T-helper 2 cell treated with Interferon-gamma antibody and Interleukin-4, amounts not matched to agents 100 ng/mL and 5 ng/mL, for 36 hours (primary cell): ENCODE data around the gene CPLANE2. TPM values are rescaled to one million over a fixed set of nuclear protein-coding genes. Genes with fewer than 3 reads are reported as not detected.
"Not testable (repeated sequence)": the region's sequence is repeated elsewhere in the genome, so short reads cannot be mapped to it uniquely, and the experiment has no call there.

Experiments
- intact Hi-C: fragments of 100-400 bp; cut with micrococcal nuclease; formaldehyde crosslinking; loops from one replicate; pipeline ENCODE4 v1.15.1; 2023
- total RNA-seq: library from RNA; stranded (reverse); gene quantifications from 2 replicates; pipeline ENCODE4 v1.2.3, GENCODE V29; 2022

Gene CPLANE2
- total RNA-seq, 1 donor from 2014 or later, result 6.3 TPM

DNA sequence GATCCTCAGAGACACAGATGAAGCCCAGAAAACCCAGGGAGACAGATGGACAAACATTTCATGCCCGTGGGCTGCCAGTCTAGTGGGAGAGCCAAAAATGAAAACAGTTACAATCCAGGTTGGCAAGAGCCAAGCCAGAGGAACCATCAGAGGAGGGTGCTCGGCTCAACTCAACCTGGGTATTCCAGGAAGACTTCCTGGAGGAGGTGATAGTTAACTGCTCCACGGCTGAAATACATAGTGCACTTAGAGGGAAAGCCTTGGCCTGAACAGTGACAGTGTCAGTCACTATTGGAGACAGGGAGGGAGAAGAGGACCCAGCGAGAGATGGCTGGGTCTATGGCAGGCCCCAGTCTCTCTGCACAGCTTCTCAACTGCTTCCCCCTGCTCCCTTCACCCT is 26.4 kb downstream of the CPLANE2 start:
- intact Hi-C loops, result no loop called here

DNA sequence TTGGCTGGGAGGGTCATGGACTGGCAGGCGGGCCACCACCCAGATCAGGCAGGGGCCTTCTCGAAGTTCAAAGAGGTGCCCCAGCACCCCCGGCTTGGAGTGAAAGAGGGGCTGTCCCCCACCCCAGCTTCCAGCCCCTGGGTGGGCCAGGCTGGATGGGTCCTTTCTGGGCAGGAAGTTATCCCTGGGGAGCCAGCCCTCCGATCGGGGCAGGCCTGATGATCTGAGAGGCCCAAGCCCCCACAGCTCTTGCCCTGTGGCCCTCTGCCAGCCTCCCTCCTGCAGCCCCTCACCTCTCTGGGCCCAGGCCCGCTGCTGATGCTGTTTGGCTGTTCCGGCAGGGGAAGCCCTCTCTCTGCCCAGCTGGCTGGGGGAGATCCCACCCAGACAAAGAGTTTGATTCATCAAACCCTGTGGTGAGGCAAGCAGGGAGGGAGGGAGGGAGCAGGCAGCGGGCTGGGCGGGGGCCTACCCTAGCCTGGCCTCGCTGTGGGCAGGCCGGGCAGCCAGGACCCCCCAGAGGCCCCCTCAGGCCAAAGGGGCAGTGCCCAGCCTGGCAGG is 27.1 kb downstream of the CPLANE2 start:
- intact Hi-C loops, result loop anchor here (5.0 kb wide), 1 partner anchor 363 kb away; the partner anchor contains the start of gene SPEN

DNA sequence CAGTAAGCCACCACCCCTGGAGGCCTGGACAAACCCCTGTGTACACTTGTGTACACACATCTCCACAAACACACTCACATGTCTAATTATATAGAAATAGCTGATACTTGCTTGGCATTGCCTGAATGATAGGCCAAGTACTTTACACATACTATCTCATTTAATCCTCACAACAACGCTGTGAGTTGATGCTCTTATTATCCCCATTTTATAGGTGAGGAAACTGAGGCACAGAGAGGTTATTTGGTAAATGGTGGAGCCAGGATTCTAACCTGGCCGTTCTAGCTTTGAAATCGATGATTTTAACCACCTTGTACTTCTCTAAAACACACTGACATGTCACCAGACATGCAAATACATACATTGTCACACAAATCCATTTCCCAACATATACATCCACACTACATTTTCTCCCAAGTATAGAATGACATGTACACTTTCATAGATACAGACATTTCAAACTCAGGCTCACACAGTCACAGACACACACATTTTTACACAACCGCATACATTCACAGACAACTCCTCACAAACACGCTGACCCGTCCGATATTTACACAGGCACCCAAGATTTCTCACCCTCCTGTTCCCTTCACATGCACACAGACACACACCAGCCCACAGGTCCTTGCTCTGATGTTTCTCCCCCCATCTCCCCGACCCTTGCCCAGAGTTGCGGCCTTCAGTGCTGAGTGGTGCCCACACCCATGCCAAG is 27.7 kb downstream of the CPLANE2 start:
- intact Hi-C loops, result loop anchor here (5.0 kb wide), 1 partner anchor 362 kb away; the partner anchor contains the start of gene SPEN

DNA sequence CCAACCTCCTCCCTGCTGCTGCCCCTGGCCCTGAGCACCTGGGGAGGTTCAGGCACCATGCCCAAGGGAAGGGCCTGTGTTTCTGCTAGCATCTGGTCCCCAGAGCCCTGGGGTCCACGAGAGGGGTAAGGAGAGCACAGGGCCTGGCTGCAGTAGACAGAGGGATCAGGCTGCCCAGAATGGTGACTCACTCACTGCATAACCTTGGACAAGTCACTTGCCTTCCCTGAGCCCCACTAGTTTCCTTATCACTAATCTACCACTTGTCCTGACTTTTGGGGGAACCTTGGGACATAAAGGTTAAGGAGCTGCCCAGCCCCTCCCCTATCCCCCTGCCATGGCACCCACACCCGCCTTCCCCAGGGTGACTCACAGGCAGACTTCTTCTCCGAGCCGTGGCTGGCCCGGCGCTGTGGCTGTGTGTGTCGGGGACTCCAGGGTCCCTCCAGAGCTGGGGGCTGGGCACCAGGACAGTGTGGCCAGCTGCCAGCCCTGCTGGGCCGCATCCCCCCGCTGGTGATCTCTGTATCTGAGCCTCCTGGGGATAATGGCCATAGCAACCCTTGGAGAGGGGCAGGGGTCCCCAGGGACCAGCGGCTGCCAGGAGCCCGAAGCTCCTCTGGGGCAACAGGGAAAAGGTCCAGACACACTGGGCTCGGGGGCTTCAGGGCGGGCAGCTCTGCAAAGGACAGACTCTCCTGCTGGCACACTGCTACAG is 28.6 kb downstream of the CPLANE2 start:
- intact Hi-C loops, result loop anchor here (5.0 kb wide), 1 partner anchor 361 kb away; the partner anchor contains the start of gene SPEN

DNA sequence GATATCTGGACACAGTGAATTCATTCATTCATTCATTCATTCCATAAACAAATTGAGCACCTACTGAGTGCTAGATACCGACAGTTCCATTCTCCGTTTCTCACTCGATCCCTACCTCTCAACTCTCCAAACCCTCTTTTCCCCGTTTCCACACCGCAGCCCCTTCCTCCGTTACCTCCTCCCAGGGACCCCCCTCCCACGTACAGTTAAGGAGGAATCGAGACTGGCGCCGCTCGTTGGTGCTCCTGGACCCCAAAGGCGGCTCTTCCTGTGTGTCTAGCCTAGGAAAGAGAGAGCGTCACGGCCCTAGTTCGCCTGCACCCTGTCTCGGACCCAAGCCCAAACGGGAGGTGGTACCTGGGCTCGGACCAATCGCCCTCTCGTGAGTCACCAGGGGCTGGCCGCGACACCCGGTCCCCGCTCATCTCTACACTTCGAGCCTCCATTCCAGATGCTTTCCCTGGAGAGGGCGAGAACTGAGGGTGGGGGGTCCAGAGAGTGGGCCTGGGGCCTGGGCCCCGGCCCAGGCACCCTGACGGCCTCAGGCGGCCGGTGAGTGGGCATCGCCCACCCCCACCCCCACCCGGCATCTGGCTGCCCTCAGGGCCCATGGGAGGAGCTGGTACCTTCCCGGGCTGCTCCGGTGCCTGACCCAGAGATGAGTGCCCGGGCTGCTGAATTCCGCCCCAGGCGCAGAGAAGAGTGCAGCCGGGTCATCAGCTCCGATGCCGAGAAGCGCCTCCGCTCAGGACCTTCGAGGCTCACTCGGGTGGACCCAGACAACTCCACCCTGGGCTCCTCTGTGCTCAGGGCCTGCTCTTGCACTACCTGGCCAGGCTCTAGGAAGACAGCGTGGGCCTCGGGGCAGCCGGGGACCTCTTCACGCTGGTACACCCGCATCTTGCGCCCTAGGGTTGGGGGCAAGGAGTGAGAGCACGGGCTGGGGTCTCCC is 29.4 kb downstream of the CPLANE2 start:
- intact Hi-C loops, result loop anchor here (2.0 to 5.0 kb wide), 2 partner anchors 37 to 360 kb away; partner anchors contain the start of gene SPEN

DNA sequence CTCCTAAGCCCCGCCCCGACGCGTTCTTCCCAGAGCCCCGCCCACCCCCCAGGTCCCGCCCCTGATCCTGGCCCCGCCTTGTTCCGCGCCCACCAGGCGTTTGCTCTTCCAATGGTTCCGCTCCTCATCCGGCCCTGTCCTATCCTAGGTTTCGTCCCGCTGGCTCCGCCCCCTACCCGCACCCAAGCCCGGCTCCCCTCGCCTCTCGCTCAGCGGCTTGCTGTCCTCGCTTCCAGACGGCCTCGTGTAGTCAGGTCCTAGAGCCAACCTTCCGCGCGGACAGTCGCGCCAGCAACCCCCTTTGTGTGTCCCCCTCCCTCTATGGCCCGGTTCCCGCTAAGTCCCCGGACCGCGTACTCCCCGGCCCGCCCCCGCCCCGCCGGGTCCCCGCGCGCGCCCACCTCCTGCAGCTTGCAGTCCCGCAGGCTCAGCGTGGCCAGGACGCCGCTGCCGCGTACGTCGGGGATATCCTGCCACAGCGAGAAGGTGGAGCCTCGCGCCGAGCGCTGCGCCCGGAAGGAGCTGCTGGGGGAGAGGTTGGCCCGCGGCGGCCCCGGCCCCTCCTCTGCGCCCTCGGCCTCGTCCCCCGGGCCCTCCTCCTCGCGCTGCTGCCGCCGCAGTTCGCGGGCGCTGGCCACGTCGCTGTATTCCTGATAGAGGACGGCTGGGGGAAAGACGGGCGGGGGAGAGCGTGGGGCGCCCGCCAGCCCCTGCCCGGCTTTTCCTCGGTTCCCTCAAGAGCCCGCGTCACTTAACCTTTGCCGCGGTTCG is 30.3 kb downstream of the CPLANE2 start:
- intact Hi-C loops, result loop anchor here (1.0 to 5.0 kb wide), 5 partner anchors 11 to 359 kb away; partner anchors contain the start of genes CPLANE2, SPEN and SZRD1

DNA sequence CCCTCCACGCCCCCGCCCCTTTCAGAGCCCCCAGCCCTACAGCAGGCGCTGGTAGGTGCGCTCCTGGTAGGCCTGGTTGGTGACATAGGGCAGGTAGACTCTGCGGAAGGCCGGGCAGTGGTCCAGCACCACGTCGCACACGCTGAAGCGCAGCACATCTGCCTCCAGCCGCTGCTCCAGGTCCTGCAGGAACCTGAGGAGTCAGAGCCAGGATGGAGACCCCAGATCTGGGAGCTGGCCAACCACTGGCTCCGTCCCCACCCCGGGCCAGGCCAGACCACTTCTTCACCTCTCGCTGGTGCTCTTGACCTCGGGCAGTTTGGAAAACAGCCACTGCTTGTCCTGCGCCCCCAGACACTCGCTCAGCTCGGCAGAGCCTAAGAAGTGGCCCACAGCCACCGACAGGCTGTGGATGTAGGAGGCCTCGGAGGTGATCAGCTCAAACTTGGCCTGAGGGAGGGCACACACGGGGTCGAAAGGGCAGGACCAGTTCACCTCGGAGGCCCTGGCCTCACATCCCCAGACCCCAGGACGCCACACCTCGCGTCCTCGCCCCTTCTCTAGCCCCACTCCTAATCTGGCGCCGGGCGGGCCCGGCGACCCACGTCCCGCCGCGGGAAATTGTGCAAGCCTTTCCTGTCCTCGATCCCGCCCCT is 31.0 kb downstream of the CPLANE2 start:
- intact Hi-C loops, result loop anchor here (1.0 to 5.0 kb wide), 5 partner anchors 11 to 359 kb away; partner anchors contain the start of genes CPLANE2, SPEN and SZRD1

DNA sequence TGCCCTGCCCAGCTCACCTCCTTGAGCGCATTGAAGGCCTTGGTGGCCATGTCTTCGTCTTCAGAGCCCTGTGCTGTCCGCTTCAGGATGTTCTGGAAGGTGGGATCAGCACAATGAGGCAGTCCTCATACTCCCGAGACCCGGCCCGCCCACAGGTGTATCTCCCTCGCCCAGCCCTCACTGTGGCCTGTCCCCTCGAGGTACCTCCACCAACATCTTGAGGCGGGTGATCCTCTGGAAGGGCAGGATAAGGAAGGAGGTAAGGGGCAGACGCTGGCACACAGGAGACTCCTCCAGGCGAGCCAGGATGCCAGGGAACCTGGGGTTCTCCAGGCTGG is 31.7 kb downstream of the CPLANE2 start:
- intact Hi-C loops, result loop anchor here (5.0 kb wide), 1 partner anchor 358 kb away; the partner anchor contains the start of gene SPEN

DNA sequence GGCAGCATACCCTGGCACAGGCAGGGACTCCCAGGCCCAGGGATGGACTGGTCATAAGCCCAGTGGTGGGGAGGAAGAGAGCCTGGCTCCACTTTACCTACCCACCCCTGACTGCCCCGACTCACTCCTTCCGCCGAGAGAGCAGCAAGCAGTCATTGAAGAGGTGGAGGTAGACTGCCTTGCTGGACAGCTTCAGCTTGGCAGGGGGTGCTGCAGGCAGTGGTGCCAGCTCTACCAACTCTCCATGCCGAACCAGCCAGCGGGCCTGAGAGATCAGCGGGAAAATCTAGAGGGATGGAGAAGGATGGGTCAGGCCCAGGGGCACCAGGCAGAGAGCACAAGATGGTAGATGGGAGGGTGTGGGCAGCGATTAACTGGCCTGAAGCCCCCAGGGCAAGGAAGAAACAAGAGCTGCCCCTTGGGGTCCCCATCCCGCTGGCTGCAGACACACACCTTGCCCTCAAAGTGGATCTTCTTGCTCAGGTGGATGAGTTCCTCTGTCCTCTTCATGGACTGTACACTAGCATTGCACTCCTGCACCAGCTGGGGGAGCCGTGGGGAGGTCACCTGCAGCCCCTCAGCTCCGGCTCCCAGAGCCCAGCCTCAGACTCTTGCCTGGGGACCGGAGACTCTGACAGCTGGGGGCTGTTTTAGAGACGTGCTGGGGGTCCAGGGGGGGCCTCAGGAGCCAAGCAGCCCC is 32.2 kb downstream of the CPLANE2 start:
- intact Hi-C loops, result loop anchor here (5.0 kb wide), 1 partner anchor 357 kb away; the partner anchor contains the start of gene SPEN

DNA sequence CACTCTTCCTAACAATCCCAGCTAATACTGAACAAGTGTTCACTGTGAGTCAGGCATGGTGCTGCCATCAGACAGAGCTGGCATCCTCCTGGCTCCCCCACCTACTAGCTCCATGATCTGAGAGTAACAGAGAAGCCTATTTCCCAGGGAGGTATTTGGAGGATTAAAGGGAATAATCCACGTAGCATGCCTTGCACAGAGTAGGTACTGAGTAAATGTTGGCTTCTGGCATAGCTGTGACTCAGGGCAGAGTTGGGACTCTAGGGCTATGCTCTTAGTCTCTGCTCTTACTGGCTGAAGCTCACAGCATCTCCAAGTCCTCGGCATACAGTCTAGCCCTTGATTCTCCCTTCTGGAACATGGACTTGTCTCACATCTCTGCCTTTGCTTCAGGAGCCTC is 32.8 kb downstream of the CPLANE2 start:
- intact Hi-C loops, result no loop called here

DNA sequence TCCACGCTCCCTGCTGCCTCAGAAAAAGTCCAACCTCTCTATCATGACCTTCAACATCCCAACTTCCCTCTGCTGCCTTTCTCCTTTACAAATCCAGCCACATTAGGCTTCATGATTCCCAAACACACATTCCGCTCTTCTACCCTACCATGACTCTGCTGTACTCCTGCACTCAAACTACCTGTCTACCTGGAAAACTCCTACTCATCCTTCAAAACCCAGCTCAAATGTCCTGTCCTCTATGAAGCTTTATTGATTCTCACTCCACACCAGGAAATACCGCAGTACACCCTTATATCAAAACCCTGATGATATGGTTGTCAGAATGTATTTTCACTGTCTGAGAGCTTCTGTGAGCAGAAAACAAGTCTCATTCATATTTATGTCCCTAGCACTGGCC is 33.4 kb downstream of the CPLANE2 start:
- intact Hi-C loops, result no loop called here

DNA sequence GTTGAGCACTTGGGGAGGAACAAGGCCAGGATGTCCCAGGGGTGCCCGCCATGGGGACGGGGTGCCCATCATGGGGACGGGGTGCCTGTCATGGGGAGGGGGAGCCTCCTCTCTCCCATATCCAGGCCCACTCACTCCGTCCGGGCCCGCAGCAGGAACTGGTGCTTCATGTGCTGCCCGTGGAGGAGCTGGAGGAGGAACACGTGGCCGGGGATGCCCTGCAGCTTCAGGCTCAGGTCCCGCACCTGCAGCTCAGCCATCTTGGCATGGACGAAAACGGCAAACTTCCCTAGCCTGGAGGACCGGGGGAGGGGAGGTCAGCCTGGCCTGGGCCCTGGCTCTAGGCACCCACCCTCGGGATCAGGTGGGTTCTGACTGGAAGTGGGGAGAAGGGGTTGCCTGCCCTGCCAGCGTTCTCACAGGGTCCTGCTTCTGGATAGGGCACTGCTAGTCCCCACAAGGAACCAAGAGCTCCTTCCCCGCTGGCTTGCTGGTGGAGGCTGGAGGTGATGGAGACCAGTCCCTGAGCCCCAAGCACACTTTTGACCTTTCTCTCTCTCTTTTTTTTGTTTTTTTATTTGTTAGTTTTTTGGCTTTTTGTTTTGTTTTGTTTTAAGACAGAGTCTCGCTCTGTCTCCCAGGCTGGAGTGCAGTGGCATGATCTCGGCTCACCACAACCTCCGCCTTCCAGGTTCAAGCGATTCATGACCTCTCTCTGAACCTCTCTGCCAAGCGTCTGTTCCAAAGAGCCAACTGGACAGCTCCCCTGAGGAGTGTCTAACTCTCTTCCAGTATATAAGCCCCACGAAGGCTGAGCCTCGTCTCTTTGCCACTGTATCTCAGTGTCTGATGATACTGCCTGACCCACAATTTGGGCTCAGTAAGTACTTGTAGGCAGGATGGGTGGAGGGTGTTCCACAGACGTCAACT is 34.4 kb downstream of the CPLANE2 start:
- intact Hi-C loops, result no loop called here

DNA sequence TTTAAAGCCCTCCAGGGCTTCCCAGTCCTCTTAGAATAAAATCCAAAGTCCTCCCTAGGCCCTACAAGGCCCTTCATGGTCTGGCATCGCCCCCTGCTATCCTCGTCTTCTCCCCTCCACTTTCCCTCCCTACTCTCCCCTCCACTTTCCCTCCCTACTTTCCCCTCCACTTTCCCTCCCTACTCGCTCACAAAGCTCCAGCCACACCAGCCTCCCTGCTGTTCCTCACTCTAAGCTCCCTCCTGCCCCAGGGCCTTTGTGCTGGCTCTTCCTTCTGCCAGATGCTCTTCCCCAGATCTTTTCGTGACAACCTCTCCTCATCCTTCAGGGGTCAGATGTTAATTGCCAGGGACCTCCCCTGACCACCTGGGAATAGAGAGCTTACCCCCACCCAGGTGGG is 37.3 kb downstream of the CPLANE2 start:
- intact Hi-C loops, result no loop called here

DNA sequence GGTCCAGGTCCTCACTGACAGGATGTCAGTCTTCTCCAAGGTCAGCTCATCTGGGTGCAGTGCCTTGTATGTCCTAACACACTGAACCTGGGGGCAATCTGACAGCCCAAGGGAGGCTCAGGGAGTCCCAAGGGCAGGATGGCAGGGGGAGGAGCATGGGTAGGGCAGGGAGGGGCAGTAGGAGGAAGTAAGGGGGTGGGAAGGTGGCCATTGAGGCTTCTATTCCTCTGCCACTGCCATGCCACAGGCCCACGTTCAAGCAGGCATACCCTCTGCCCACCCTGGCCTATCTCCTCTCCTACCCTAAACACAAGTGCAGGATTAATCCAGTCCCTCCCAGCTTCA is 37.9 kb downstream of the CPLANE2 start:
- intact Hi-C loops, result no loop called here

DNA sequence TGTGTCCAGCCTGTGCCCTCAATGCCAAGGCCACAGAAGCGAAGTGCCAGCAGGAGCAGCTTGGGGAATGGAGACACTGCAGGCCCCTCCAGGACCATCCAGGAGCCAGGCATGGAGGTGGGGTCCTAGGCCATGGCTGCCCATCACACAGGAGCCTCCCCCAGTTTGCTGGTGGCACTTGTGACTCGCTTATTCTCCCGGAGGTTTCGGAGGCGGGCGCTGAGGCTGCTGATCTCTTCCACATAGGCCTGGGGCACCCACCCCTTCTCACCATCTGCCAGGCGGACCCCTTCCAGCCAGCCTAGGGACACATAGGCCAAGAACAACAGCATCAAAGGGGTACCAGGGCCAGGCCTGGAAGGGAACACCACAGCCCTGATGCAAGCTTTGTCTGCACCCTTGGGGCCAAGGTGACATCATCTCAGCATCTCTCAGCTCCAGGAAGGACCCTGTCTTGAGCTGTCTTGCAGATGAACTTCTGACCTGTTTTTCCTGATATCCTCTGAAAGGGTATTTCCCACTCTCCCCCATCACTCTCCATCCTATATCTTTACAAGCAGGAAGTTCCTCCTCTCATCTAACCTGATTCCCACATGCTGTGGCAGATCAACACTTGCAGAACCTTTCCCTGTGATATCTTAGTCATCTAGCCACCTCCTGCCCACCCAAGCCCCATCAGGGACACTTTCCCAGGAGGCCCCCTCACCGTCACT is 38.4 kb downstream of the CPLANE2 start:
- intact Hi-C loops, result no loop called here

DNA sequence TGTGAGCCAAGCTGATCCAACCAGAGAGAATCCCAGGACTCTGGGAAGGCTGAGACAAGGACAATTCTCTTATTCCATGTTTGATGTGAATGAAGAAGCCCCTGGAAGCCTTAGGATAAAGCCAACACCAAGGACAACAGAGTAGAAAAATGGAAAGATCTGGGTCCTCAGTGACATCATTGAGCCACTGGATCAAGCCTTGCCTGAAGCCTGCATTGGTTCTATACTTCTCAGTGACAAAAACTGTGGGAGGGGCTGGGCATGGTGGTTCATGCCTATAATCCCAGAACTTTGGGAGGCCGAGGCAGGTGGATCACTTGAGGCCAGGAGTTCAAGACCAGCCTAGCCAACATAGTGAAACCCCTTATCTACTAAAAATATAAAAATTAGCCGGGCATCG is 40.1 kb downstream of the CPLANE2 start:
- intact Hi-C loops, result no loop called here

DNA sequence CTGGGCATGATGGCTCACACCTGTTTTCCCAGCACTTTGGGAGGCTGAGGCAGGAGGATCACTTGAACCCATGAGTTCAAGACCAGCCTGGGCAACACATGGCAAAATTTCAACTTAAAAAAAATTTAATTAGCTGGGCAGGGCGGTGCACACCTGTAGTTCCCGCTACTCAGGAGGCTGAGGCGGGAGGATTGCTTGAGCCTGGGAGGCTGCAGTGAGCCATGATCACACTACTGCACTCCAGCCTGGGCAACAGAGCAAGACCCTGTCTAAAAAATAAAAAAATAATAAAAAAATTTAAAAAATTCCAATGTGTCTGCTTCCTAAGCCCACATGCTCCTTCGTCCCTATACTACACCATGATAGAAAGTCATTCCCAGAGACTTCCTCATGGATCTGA is 40.8 kb downstream of the CPLANE2 start:
- intact Hi-C loops, result not testable (repeated sequence)
